Hepatocyte (in vitro differentiated cells): Measurements from ENCODE around the gene CDR2L. TPM values are rescaled to one million over a fixed set of nuclear protein-coding genes. Genes with fewer than 3 reads are reported as not detected.
A peak's percentile ranks its signal among the peaks of the same experiment; 100 is the strongest.

ENCODE experiments used
- DNase-seq: peaks from one replicate; pipeline ENCODE4 v3.0.0-alpha.2; 2016; ENCODE audit warnings: low spot score
- H2AFZ ChIP-seq: fragments of 200-600 bp; sonication (generic); 2 replicates; pipeline ENCODE4 v1.6.0; 2016; ENCODE audit warnings: antibody characterized with exemption, mild to moderate bottlenecking
- H3K27ac ChIP-seq: fragments of 200-600 bp; sonication (generic); 2 replicates; pipeline ENCODE4 v1.5.1; 2016; ENCODE audit warnings: mild to moderate bottlenecking
- H3K27me3 ChIP-seq: fragments of 200-600 bp; sonication (generic); 2 replicates; pipeline ENCODE4 v1.6.1; 2016
- H3K36me3 ChIP-seq: fragments of 200-600 bp; sonication (generic); replicated peaks from 2 replicates; pipeline ENCODE4 v1.5.1; 2016; ENCODE audit warnings: low read depth; ENCODE audit not compliant: insufficient read depth
- H3K4me1 ChIP-seq: fragments of 200-600 bp; sonication (generic); 2 replicates; pipeline ENCODE4 v1.5.1; 2016; ENCODE audit warnings: mild to moderate bottlenecking, moderate library complexity; ENCODE audit not compliant: insufficient read depth
- H3K4me2 ChIP-seq: fragments of 200-600 bp; sonication (generic); 2 replicates; pipeline ENCODE4 v1.6.0; 2016
- H3K4me3 ChIP-seq: fragments of 200-600 bp; sonication (generic); 2 replicates; pipeline ENCODE4 v1.5.1; 2016; ENCODE audit warnings: mild to moderate bottlenecking
- H3K79me2 ChIP-seq: fragments of 200-600 bp; sonication (generic); 2 replicates; pipeline ENCODE4 v1.6.0; 2017; ENCODE audit warnings: mild to moderate bottlenecking
- H3K9me2 ChIP-seq: fragments of 200-600 bp; sonication (generic); replicated peaks from 2 replicates; pipeline ENCODE4 v1.6.0; 2017; ENCODE audit warnings: mild to moderate bottlenecking; ENCODE audit not compliant: insufficient read depth
- H3K9me3 ChIP-seq: fragments of 200-600 bp; sonication (generic); 2 replicates; pipeline ENCODE4 v1.5.1; 2016; ENCODE audit warnings: low read depth, mild to moderate bottlenecking
- H4K20me1 ChIP-seq: fragments of 200-600 bp; sonication (generic); 2 replicates; pipeline ENCODE4 v1.6.0; 2016; ENCODE audit warnings: mild to moderate bottlenecking; ENCODE audit not compliant: insufficient read depth, poor library complexity, severe bottlenecking
- CTCF ChIP-seq: fragments of 200-600 bp; sonication (generic); IDR thresholded peaks from 2 replicates; pipeline ENCODE4 v1.5.1; 2016; ENCODE audit warnings: antibody characterized with exemption, mild to moderate bottlenecking; ENCODE audit not compliant: poor library complexity
- EZH2 ChIP-seq: fragments of 200-600 bp; sonication (generic); IDR thresholded peaks from 2 replicates; pipeline ENCODE4 v1.6.1; 2016; ENCODE audit warnings: antibody characterized with exemption, mild to moderate bottlenecking, borderline replicate concordance
- EZH2phosphoT487 ChIP-seq: fragments of 200-600 bp; sonication (generic); IDR thresholded peaks from one replicate; pipeline ENCODE4 v1.6.1; 2018; ENCODE audit warnings: antibody characterized with exemption, mild to moderate bottlenecking, low read depth, moderate library complexity; ENCODE audit not compliant: unreplicated experiment, severe bottlenecking
- WGBS: methylation state at CpG from one replicate; pipeline ENCODE4 v1.1.6; 2016; ENCODE audit warnings: low lambda C conversion rate; ENCODE audit errors: missing lambda C conversion rate; 5-methylcytosine and 5-hydroxymethylcytosine counted together
- polyA plus RNA-seq: library from polyadenylated mRNA; unstranded; fragments of >200 nt; fragmentation: Nextera tagmentation; extraction: Ambion mirVana; gene quantifications from 2 replicates; pipeline ENCODE4 v1.2.1, GENCODE V29; 2016
- total RNA-seq: library from RNA; depleted of rRNA; stranded (reverse); fragments of >200 nt; gene quantifications from 2 replicates; pipeline ENCODE4 v1.2.3, GENCODE V29; 2014

Gene CDR2L
- total and polyA plus RNA-seq, 2 experiments from 2014 or later, result 16.4 to 17.0 TPM

- H3K4me1 ChIP-seq, result peaks cover 33% of the 10 kb centered on the region
- 2% methylated on average over 68 of the region's 76 CpGs for WGBS
- peak overlapping the region; percentile 81 for H2AFZ ChIP-seq
Observed at GRCh38 chr17:74987909-74988711, 678 bp downstream of the CDR2L start.

GRCh38 chr17:74990581-74991105, 3.2 kb downstream of the CDR2L start:
- peak overlapping the region; percentile 98 for H3K27ac ChIP-seq

More at GRCh38 chr17:74987909-74988711, 678 bp downstream of the CDR2L start:
- Histone ChIP-seq H3K36me3 (no peaks in the 10 kb centered on the region), H3K79me2 (peaks cover 40% of the 10 kb centered on the region), H3K9me2 (no peaks in the 10 kb centered on the region), H3K4me3 (peak overlapping the region; percentile 99), H4K20me1 (no peaks in the 10 kb centered on the region), H3K4me2 (peak overlapping the region; percentile 89), H3K27ac (peak overlapping the region; percentile 98), H3K27me3 (no peaks in the 10 kb centered on the region), H3K9me3 (no peaks in the 10 kb centered on the region)
- TF ChIP-seq CTCF, result peak; percentile 52
- TF ChIP-seq EZH2, result no peak
- TF ChIP-seq EZH2phosphoT487, result no peak
- DNase-seq, result peak; percentile 93

DNA sequence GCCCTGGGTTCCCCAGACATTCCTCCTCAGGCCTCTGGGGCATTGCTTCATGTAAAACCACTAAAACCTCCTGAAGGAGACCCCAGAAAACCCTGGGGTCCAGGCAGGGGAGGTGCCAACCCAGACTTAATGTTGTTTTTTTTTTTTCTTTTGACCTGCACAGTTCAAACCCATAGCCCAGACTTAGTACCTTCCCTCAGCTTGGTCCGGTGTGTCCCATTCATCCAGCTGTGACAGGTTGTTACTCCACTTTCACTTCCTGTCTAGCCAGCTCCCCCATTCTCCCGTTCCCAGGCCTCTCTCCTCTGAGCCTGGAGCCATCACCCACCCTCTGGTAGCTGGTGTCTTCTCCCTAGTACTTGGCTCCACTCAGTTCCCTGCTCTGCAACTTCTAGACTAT, 4.8 kb downstream of the CDR2L start:
- H3K4me1 ChIP-seq, result peaks cover 27% of the 10 kb centered on the region
- no peaks in the 10 kb centered on the region for H3K9me3 ChIP-seq
- peak overlapping the region; percentile 47 for H3K4me2 ChIP-seq
- H3K79me2 ChIP-seq, result peaks cover 63% of the 10 kb centered on the region
- H3K36me3 ChIP-seq, result no peaks in the 10 kb centered on the region
- H2AFZ ChIP-seq, result no peak overlapping the region
- no peaks in the 10 kb centered on the region for H3K27me3 ChIP-seq
- H3K4me3 ChIP-seq, result no peak overlapping the region
- DNase-seq, result no peak
- H4K20me1 ChIP-seq, result no peaks in the 10 kb centered on the region
- H3K9me2 ChIP-seq, result no peaks in the 10 kb centered on the region
- TF ChIP-seq CTCF (no peak), EZH2phosphoT487 (no peak), EZH2 (no peak)
- H3K27ac ChIP-seq, result peak overlapping the region; percentile 98
- 46% methylated on average over 2 of the region's 2 CpGs for WGBS

More at GRCh38 chr17:74990581-74991105, 3.2 kb downstream of the CDR2L start:
- Histone ChIP-seq H2AFZ (no peak overlapping the region), H3K4me3 (no peak overlapping the region), H3K36me3 (no peaks in the 10 kb centered on the region), H3K79me2 (peaks cover 53% of the 10 kb centered on the region), H4K20me1 (no peaks in the 10 kb centered on the region), H3K4me1 (peaks cover 33% of the 10 kb centered on the region), H3K4me2 (no peak overlapping the region), H3K27me3 (no peaks in the 10 kb centered on the region), H3K9me2 (no peaks in the 10 kb centered on the region), H3K9me3 (no peaks in the 10 kb centered on the region)
- WGBS, result 98% methylated on average over 10 of the region's 10 CpGs
- TF ChIP-seq CTCF (no peak), EZH2phosphoT487 (no peak), EZH2 (no peak)
- DNase-seq, result no peak
